Measurements from ENCODE around the gene KIF4A.

- TF ChIP-seq CTCF (IDR thresholded peaks at IDR 0.05; ENCODE audit: low read depth, low read length, poor library complexity, severe bottlenecking) (no peak), EZH2phosphoT487 (IDR thresholded peaks at IDR 0.05; ENCODE audit: borderline replicate concordance, low read length) (no peak)
Observed at GRCh38 chrX:70468709-70469108, 178.8 kb downstream of the KIF4A start.

Data from DOHH2 (cell line).